ENCODE data around the gene PIK3CB. TPM values are rescaled to one million over a fixed set of nuclear protein-coding genes. Genes with fewer than 3 reads are reported as not detected.

Gene PIK3CB
- total and polyA plus RNA-seq, 4 donors = 12.8 to 41.9 (median 27.5) TPM

DNA sequence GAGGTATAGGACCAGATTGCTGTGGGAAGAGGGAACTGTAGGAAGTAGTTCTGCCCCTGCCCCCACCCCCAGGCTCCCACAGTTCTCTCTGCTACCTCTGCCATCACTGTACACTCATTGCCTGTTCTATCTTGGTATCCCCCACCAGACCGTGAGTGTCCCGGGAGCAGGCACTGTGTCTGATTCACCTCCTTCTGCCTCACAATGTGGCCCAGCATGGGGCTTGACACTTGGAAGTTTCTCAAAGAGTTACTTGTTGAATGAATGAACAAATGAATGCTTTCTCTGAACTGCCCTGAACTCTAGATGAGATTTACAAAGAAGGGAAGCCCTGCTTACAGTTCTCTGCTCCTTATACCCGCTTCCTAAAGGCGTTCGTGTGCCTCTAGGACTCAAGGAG is 27.1 kb upstream of the PIK3CB start:
- Histone ChIP-seq H3K9ac (ENCODE audit: insufficient read depth in 1 of 2, low read length in 2 of 2) (no peak overlapping the region), H3K36me3 (ENCODE audit: control insufficient read depth in 4 of 4, insufficient read depth in 4 of 4, low read length in 4 of 4) (no peaks in the 10 kb centered on the region), H3K4me3 (no peak overlapping the region), H3K4me1 (ENCODE audit: control insufficient read depth in 5 of 5, insufficient read depth in 5 of 5, low read length in 5 of 5) (peaks cover 0 to 10% (median 5%) of the 10 kb centered on the region in 5 donors), H3K9me3 (ENCODE audit: control insufficient read depth in 4 of 4, insufficient read depth in 3 of 4, low read length in 3 of 4) (no peaks in the 10 kb centered on the region), H3K27me3 (ENCODE audit: control insufficient read depth in 3 of 3, insufficient read depth in 3 of 3, low read length in 2 of 3) (no peaks in the 10 kb centered on the region), H3K27ac (ENCODE audit: low read depth in 1 of 2, low read length in 1 of 2) (no peak overlapping the region)
- TF ChIP-seq, protein P1, sequence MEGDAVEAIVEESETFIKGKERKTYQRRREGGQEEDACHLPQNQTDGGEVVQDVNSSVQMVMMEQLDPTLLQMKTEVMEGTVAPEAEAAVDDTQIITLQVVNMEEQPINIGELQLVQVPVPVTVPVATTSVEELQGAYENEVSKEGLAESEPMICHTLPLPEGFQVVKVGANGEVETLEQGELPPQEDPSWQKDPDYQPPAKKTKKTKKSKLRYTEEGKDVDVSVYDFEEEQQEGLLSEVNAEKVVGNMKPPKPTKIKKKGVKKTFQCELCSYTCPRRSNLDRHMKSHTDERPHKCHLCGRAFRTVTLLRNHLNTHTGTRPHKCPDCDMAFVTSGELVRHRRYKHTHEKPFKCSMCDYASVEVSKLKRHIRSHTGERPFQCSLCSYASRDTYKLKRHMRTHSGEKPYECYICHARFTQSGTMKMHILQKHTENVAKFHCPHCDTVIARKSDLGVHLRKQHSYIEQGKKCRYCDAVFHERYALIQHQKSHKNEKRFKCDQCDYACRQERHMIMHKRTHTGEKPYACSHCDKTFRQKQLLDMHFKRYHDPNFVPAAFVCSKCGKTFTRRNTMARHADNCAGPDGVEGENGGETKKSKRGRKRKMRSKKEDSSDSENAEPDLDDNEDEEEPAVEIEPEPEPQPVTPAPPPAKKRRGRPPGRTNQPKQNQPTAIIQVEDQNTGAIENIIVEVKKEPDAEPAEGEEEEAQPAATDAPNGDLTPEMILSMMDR (IDR thresholded peaks at IDR 0.05; ENCODE audit: control extremely low read depth, extremely low read depth) = no peak
- DNase-seq (no peak), ATAC-seq (ENCODE audit: insufficient read depth, low FRiP score) (no peak)
- WGBS, 2 donors = 87 to 88% methylated on average over 5 of the region's 5 CpGs

DNA sequence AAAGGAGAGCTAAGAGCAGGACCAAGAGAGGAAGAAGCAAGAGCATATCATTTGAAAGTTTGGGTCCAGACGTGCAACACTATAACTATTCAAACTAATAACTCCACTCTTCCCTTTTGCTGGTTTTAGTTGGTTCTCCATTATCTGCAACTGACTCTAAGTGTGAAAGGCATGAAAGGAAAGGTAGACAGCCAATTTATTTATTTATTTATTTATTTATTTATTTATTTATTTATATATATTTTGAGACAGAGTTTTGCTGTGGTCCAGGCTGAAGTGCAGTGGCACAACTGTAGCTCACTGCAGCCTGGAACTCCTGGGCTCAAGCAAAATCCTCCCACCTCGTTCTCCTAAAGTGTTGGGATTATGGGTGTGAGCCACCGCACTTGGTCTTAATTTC is 22.1 kb upstream of the PIK3CB start:
- Histone ChIP-seq H3K27ac (ENCODE audit: low read depth in 1 of 2, low read length in 1 of 2) (no peak overlapping the region), H3K4me1 (ENCODE audit: control insufficient read depth in 5 of 5, insufficient read depth in 5 of 5, low read length in 5 of 5) (peaks cover 0 to 1% (median 0%) of the 10 kb centered on the region in 5 donors), H3K9me3 (ENCODE audit: control insufficient read depth in 4 of 4, insufficient read depth in 3 of 4, low read length in 3 of 4) (no peaks in the 10 kb centered on the region), H3K36me3 (ENCODE audit: control insufficient read depth in 4 of 4, insufficient read depth in 4 of 4, low read length in 4 of 4) (no peaks in the 10 kb centered on the region), H3K27me3 (ENCODE audit: control insufficient read depth in 3 of 3, insufficient read depth in 3 of 3, low read length in 2 of 3) (no peaks in the 10 kb centered on the region), H3K9ac (ENCODE audit: insufficient read depth in 1 of 2, low read length in 2 of 2) (no peak overlapping the region), H3K4me3 (no peak overlapping the region)
- no peak for ATAC-seq (ENCODE audit: insufficient read depth, low FRiP score)
- TF ChIP-seq, protein P1 (IDR thresholded peaks at IDR 0.05; ENCODE audit: control extremely low read depth, extremely low read depth) = no peak
- DNase-seq = no peak
- WGBS, 2 donors = 91 to 94% methylated on average over 3 of the region's 3 CpGs

DNA sequence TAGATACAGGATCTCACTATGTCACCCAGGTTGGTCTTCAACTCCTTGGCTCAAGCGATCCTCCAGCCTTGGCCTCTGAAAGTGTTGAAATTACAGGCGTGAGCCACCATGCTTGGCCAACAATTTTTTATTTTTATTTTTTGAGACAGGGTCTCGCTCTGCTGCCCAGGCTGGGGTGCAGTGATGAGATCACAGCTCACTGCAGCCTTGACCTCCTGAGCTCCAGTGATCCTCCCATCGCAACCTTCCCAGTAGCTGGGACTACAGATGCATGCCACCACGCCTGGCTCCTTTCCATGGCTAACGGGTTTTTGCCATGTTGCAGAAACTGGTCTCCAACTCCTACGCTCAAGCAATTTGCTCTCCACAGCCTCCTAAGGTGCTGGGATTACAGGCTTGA is 20.2 kb upstream of the PIK3CB start:
- no peak for ATAC-seq (ENCODE audit: insufficient read depth, low FRiP score)
- no peak for DNase-seq
- H3K27ac ChIP-seq (ENCODE audit: low read depth in 1 of 2, low read length in 1 of 2) = no peak overlapping the region
- TF ChIP-seq, protein P1 (IDR thresholded peaks at IDR 0.05; ENCODE audit: control extremely low read depth, extremely low read depth) = no peak
- H3K9me3 ChIP-seq (ENCODE audit: control insufficient read depth in 4 of 4, insufficient read depth in 3 of 4, low read length in 3 of 4) = no peaks in the 10 kb centered on the region
- no peaks in the 10 kb centered on the region for H3K4me1 ChIP-seq (ENCODE audit: control insufficient read depth in 5 of 5, insufficient read depth in 5 of 5, low read length in 5 of 5)
- H3K4me3 ChIP-seq = no peak overlapping the region
- H3K36me3 ChIP-seq (ENCODE audit: control insufficient read depth in 4 of 4, insufficient read depth in 4 of 4, low read length in 4 of 4) = no peaks in the 10 kb centered on the region
- WGBS, 2 donors = 93 to 94% methylated on average over 7 of the region's 7 CpGs
- no peaks in the 10 kb centered on the region for H3K27me3 ChIP-seq (ENCODE audit: control insufficient read depth in 3 of 3, insufficient read depth in 3 of 3, low read length in 2 of 3)
- no peak overlapping the region for H3K9ac ChIP-seq (ENCODE audit: insufficient read depth in 1 of 2, low read length in 2 of 2)

DNA sequence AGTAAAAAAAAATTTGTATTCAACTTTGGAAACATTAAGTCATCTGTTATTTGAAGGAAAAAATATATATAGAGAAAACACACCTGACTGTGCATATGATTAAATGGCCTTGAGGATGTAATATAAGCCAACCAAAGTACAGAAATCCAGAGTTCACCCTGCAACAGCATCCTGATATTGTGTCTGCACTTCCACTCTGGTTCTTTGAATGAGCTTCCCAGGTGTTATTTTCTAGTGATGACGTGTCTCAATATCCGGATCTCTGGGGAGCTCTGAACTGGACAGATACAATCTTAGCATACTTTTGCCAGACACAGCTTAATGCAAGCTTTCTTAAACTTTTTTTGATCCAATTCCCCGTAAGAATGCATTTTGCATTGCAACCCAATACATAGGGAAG is 19.5 kb upstream of the PIK3CB start:
- H3K27ac ChIP-seq (ENCODE audit: low read depth in 1 of 2, low read length in 1 of 2) = no peak overlapping the region
- H3K36me3 ChIP-seq (ENCODE audit: control insufficient read depth in 4 of 4, insufficient read depth in 4 of 4, low read length in 4 of 4) = no peaks in the 10 kb centered on the region
- no peaks in the 10 kb centered on the region for H3K9me3 ChIP-seq (ENCODE audit: control insufficient read depth in 4 of 4, insufficient read depth in 3 of 4, low read length in 3 of 4)
- H3K4me3 ChIP-seq = no peak overlapping the region
- DNase-seq = no peak
- H3K4me1 ChIP-seq (ENCODE audit: control insufficient read depth in 5 of 5, insufficient read depth in 5 of 5, low read length in 5 of 5) = no peaks in the 10 kb centered on the region
- 77 to 89% methylated on average over 3 of the region's 3 CpGs for WGBS, 2 donors
- no peak overlapping the region for H3K9ac ChIP-seq (ENCODE audit: insufficient read depth in 1 of 2, low read length in 2 of 2)
- TF ChIP-seq, protein P1 (IDR thresholded peaks at IDR 0.05; ENCODE audit: control extremely low read depth, extremely low read depth) = no peak
- no peak for ATAC-seq (ENCODE audit: insufficient read depth, low FRiP score)
- H3K27me3 ChIP-seq (ENCODE audit: control insufficient read depth in 3 of 3, insufficient read depth in 3 of 3, low read length in 2 of 3) = no peaks in the 10 kb centered on the region

All from lung (tissue), 12 donors.